Breast epithelium (tissue), 3 donors: ENCODE results near the gene MYOG.

Source experiments
- CTCF ChIP-seq, 3 donors: fragments of 450-650 bp; IDR thresholded peaks; one replicate each; pipeline ENCODE4 v1.5.1; 2016 to 2017; ENCODE audit warnings: antibody characterized with exemption in 3 of 3, mild to moderate bottlenecking in 3 of 3, moderate library complexity in 3 of 3
- POLR2A ChIP-seq: fragments of 450-650 bp; IDR thresholded peaks from one replicate; pipeline ENCODE4 v1.6.1; 2016; ENCODE audit warnings: antibody characterized with exemption, mild to moderate bottlenecking, moderate library complexity
- POLR2AphosphoS5 ChIP-seq, 3 donors: sonication (generic); formaldehyde crosslinking; IDR thresholded peaks; one replicate each; pipeline ENCODE4 v1.6.1; 2017; ENCODE audit warnings: antibody characterized with exemption in 3 of 3

- TF ChIP-seq CTCF (IDR thresholded peaks at IDR 0.05) (no peak), POLR2A (no peak), POLR2AphosphoS5 (IDR thresholded peaks at IDR 0.05) (no peak)
Measured at GRCh38 chr1:203072002-203072602, 13.7 kb downstream of the MYOG start.
